Measurements from ENCODE around the gene EGFLAM. TPM values are rescaled to one million over a fixed set of nuclear protein-coding genes. Genes with fewer than 3 reads are reported as not detected.

EGFLAM gene
- total and polyA plus RNA-seq, 10 of the 15 experiments (the other 5 are each of a cell fraction or from before 2014, with no cell fraction given): 0.37 TPM; not detected in 9

DNA sequence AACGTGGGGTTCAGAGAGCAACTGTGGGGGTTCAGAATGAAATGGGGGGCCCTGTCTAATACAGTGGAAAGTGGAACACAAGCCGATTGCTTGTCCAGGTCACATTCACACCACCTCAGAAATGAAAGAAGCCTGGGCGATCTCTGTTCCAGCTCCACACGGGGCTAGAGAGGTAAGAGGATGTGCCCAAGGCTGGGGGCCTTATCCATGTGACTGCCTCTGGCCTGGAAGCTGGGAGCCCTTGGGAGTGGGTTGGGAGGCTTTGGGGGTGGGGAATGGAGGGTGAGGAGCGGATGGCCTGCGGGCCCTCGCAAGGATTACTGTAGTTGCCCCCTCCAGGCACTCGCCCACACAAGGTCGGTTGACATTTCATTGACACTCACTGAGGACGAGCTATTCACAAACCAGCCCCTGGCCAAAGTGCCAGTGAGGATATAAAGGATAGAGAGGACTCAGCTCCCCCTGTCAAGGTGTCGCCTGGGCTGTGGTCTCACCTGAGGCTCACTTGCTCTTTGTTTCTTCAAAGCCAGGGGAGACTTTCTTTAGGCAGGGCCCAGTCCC lies 211.4 kb downstream of the EGFLAM start:
- Histone ChIP-seq H3K4me3 (no peak overlapping the region), H3K36me3 (ENCODE audit: control insufficient read depth in 2 of 2, insufficient read depth in 2 of 2, low read length in 1 of 2) (no peaks in the 10 kb centered on the region), H3K27ac (ENCODE audit: control insufficient read depth, insufficient read depth) (no peak overlapping the region), H3K27me3 (replicated peaks in 1 of 2; ENCODE audit: control insufficient read depth in 2 of 2, insufficient read depth in 2 of 2, low read length in 1 of 2) (peaks cover 0 to 8% of the 10 kb centered on the region in 2 experiments; a peak in 3 of 4 replicates), H3K9ac (ENCODE audit: control insufficient read depth, insufficient read depth, low read length) (no peak overlapping the region), H3K9me3 (replicated peaks; ENCODE audit: control insufficient read depth, insufficient read depth, low read length) (no peaks in the 10 kb centered on the region), H3K79me2 (ENCODE audit: control insufficient read depth, insufficient read depth, low read length) (no peaks in the 10 kb centered on the region), H3K4me2 (ENCODE audit: control insufficient read depth, insufficient read depth) (no peak overlapping the region), H4K20me1 (ENCODE audit: control insufficient read depth, insufficient read depth) (no peaks in the 10 kb centered on the region), H2AFZ (ENCODE audit: control insufficient read depth, low read depth, low read length) (no peak overlapping the region), H3K4me1 (ENCODE audit: control insufficient read depth, insufficient read depth, low read length) (no peaks in the 10 kb centered on the region)
- SMC1A ChIA-PET (ENCODE audit: uncharacterized antibody, unreplicated experiment): interaction anchor here (1.4 kb wide), 1 partner anchor 16 kb away, joined by 3 read pairs; no protein-coding TSS in a partner anchor
- POLR2A ChIA-PET: no interaction called here
- no peak for ATAC-seq
- no peak for DNase-seq (ENCODE audit: low read depth, low spot score)
- FAIRE-seq: no peak
- BruUV-seq (replicated peaks): no TSS peak
- WGBS (ENCODE audit: insufficient coverage, insufficient replicate concordance, low lambda C conversion rate, missing lambda C conversion rate): 40% methylated on average over 11 of the region's 11 CpGs
- in situ Hi-C loops (cut with MboI): no loop called here
- CTCF ChIA-PET: no interaction called here
- intact Hi-C loops (cut with micrococcal nuclease; ENCODE audit: unreplicated experiment): no loop called here
- no peak for TF ChIP-seq SMAD5 (IDR thresholded peaks at IDR 0.05; ENCODE audit: low read depth)
- TF ChIP-seq KAT2A (conservative IDR thresholded peaks at IDR 0.05; ENCODE audit: control insufficient read depth, low read depth, low read length): no peak
- TF ChIP-seq RUNX3 (IDR thresholded peaks at IDR 0.05; ENCODE audit: low read length): no peak
- TF ChIP-seq FOXK2 (IDR thresholded peaks at IDR 0.05): no peak
- no peak for TF ChIP-seq RAD21 (IDR thresholded peaks at IDR 0.05; ENCODE audit: insufficient read depth, low read depth, low read length)
- TF ChIP-seq ESRRA (IDR thresholded peaks at IDR 0.05; ENCODE audit: low read length): no peak
- no peak for TF ChIP-seq ZNF24 (IDR thresholded peaks at IDR 0.05)
- no peak for TF ChIP-seq TAF1 (IDR thresholded peaks at IDR 0.05; ENCODE audit: borderline replicate concordance, low read depth, low read length)
- no peak for TF ChIP-seq HCFC1 (IDR thresholded peaks at IDR 0.05; ENCODE audit: low read length)
- TF ChIP-seq SRF (IDR thresholded peaks at IDR 0.05; ENCODE audit: low read depth in 2 of 2, low read length in 2 of 2): no peak
- TF ChIP-seq, protein P1, sequence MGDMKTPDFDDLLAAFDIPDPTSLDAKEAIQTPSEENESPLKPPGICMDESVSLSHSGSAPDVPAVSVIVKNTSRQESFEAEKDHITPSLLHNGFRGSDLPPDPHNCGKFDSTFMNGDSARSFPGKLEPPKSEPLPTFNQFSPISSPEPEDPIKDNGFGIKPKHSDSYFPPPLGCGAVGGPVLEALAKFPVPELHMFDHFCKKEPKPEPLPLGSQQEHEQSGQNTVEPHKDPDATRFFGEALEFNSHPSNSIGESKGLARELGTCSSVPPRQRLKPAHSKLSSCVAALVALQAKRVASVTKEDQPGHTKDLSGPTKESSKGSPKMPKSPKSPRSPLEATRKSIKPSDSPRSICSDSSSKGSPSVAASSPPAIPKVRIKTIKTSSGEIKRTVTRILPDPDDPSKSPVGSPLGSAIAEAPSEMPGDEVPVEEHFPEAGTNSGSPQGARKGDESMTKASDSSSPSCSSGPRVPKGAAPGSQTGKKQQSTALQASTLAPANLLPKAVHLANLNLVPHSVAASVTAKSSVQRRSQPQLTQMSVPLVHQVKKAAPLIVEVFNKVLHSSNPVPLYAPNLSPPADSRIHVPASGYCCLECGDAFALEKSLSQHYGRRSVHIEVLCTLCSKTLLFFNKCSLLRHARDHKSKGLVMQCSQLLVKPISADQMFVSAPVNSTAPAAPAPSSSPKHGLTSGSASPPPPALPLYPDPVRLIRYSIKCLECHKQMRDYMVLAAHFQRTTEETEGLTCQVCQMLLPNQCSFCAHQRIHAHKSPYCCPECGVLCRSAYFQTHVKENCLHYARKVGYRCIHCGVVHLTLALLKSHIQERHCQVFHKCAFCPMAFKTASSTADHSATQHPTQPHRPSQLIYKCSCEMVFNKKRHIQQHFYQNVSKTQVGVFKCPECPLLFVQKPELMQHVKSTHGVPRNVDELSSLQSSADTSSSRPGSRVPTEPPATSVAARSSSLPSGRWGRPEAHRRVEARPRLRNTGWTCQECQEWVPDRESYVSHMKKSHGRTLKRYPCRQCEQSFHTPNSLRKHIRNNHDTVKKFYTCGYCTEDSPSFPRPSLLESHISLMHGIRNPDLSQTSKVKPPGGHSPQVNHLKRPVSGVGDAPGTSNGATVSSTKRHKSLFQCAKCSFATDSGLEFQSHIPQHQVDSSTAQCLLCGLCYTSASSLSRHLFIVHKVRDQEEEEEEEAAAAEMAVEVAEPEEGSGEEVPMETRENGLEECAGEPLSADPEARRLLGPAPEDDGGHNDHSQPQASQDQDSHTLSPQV (IDR thresholded peaks at IDR 0.05): no peak
- TF ChIP-seq RFX5 (IDR thresholded peaks at IDR 0.05; ENCODE audit: low read depth, low read length): no peak
- no peak for TF ChIP-seq PML (IDR thresholded peaks at IDR 0.05; ENCODE audit: low read length)
- TF ChIP-seq SREBF2 (IDR thresholded peaks at IDR 0.05; ENCODE audit: low read length): no peak
- TF ChIP-seq IKZF1 (conservative IDR thresholded peaks at IDR 0.05): no peak
- no peak for TF ChIP-seq KDM1A (IDR thresholded peaks at IDR 0.05; ENCODE audit: borderline replicate concordance)
- TF ChIP-seq, protein P2, sequence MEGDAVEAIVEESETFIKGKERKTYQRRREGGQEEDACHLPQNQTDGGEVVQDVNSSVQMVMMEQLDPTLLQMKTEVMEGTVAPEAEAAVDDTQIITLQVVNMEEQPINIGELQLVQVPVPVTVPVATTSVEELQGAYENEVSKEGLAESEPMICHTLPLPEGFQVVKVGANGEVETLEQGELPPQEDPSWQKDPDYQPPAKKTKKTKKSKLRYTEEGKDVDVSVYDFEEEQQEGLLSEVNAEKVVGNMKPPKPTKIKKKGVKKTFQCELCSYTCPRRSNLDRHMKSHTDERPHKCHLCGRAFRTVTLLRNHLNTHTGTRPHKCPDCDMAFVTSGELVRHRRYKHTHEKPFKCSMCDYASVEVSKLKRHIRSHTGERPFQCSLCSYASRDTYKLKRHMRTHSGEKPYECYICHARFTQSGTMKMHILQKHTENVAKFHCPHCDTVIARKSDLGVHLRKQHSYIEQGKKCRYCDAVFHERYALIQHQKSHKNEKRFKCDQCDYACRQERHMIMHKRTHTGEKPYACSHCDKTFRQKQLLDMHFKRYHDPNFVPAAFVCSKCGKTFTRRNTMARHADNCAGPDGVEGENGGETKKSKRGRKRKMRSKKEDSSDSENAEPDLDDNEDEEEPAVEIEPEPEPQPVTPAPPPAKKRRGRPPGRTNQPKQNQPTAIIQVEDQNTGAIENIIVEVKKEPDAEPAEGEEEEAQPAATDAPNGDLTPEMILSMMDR (IDR thresholded peaks at IDR 0.05 in 2 of 3, conservative IDR thresholded peaks at IDR 0.05 in 1 of 3; ENCODE audit: control insufficient read depth in 2 of 3, extremely low read depth in 1 of 3, insufficient read depth in 1 of 3, low read depth in 3 of 3, low read length in 3 of 3): no peak
- RAD21 ChIA-PET (ENCODE audit: unreplicated experiment): interaction anchor here (1.9 kb wide), 1 partner anchor 28 kb away, joined by 4 read pairs; no protein-coding TSS in a partner anchor

Measured in GM12878 (cell line).